WERI-Rb-1 (cell line): ENCODE results near the gene SPCS1.

ENCODE experiments used
- DNase-seq: peaks from one replicate; pipeline ENCODE4 v3.0.0-alpha.2; 2020
- H3K27ac ChIP-seq: fragments of 250-450 bp; sonication (Bioruptor Pico); 2 replicates; pipeline ENCODE4 v1.5.1; 2020; ENCODE audit warnings: mild to moderate bottlenecking, moderate library complexity
- H3K27me3 ChIP-seq: fragments of 250-450 bp; sonication (Bioruptor Pico); 2 replicates; pipeline ENCODE4 v1.5.1; 2021; ENCODE audit warnings: mild to moderate bottlenecking, low read depth, moderate library complexity; ENCODE audit not compliant: insufficient read depth, severe bottlenecking
- H3K36me3 ChIP-seq: fragments of 250-450 bp; sonication (Bioruptor Pico); 2 replicates; pipeline ENCODE4 v1.5.1; 2020; ENCODE audit warnings: mild to moderate bottlenecking, moderate library complexity
- H3K4me3 ChIP-seq: 2 replicates; pipeline ENCODE4 v1.5.1; 2011; ENCODE audit warnings: low read depth, mild to moderate bottlenecking, control low read depth, low read length
- H3K9me3 ChIP-seq: fragments of 250-450 bp; sonication (Bioruptor Pico); 2 replicates; pipeline ENCODE4 v1.5.1; 2021; ENCODE audit warnings: mild to moderate bottlenecking, moderate library complexity; ENCODE audit not compliant: severe bottlenecking
- TF ChIP-seq, protein P1 (sequence below): IDR thresholded peaks from 2 replicates; pipeline ENCODE4 v1.5.1; 2011; ENCODE audit warnings: low read depth, mild to moderate bottlenecking, control low read depth, inconsistent platforms, low read length

The SPCS1 gene

DNA sequence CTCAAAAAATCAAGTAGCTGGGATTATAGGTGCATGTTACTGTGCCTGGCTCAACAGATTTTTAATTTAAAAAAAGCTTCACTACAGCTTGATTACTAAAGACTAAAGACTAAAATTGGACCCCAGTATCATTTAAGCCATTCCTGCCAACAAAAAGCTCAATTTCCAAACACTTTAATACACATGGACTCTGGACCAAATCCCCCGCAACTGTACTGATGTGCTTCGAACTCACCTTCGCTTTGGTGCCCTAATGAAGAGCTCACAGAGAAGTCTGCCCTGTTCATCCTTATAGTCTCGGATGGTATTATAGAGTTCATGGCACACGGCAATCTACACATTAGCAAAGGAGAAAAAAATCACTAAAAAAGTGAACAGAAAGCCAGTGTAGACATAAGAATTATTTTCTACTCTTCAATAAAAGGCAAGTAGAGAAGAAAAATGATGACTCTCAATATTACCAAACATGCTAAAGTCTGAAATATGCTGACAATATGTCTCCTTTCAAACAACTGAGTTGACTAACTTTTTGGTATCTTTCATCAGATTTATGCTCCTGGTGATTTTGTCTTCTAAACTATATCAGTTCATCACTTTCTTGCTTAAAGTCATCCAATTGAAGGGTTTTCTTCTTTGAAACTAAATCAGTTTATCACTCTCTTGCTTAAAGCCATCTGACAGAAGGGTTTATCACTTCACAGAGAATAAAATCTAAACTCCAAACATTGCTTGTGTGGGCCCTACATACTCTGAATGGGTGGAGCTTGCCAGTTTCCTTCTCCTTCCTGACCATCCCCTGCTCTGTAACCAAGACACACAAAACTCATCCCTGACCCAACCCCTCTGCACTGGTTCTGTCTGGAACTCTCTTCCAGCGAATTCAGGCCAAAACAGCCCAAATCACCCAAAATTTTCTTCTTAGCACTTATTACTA is 27.4 kb upstream of the SPCS1 start:
- no peak overlapping the region for H3K27ac ChIP-seq
- peaks cover 72% of the 10 kb centered on the region for H3K36me3 ChIP-seq
- no peaks in the 10 kb centered on the region for H3K27me3 ChIP-seq
- TF ChIP-seq, protein P1, sequence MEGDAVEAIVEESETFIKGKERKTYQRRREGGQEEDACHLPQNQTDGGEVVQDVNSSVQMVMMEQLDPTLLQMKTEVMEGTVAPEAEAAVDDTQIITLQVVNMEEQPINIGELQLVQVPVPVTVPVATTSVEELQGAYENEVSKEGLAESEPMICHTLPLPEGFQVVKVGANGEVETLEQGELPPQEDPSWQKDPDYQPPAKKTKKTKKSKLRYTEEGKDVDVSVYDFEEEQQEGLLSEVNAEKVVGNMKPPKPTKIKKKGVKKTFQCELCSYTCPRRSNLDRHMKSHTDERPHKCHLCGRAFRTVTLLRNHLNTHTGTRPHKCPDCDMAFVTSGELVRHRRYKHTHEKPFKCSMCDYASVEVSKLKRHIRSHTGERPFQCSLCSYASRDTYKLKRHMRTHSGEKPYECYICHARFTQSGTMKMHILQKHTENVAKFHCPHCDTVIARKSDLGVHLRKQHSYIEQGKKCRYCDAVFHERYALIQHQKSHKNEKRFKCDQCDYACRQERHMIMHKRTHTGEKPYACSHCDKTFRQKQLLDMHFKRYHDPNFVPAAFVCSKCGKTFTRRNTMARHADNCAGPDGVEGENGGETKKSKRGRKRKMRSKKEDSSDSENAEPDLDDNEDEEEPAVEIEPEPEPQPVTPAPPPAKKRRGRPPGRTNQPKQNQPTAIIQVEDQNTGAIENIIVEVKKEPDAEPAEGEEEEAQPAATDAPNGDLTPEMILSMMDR: no peak
- no peaks in the 10 kb centered on the region for H3K9me3 ChIP-seq
- no peak overlapping the region for H3K4me3 ChIP-seq
- no peak for DNase-seq

DNA sequence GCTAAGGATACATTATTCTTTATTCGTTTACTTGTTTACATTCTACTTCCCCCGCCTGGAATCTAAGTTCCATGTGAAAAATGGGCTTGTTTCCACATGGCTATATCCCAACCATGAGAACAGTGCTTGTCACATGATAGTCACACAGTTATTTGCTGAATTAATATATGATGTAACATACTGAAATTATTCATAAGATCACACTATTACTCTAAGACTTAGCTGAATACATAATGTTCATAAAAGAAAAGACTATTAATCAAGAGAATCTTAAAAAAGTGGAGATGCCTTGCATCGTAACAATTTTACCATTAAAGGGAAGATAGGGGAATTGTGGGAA is 26.7 kb upstream of the SPCS1 start:
- no peak overlapping the region for H3K4me3 ChIP-seq
- H3K27me3 ChIP-seq: no peaks in the 10 kb centered on the region
- H3K36me3 ChIP-seq: peaks cover 70% of the 10 kb centered on the region
- TF ChIP-seq, protein P1: no peak
- DNase-seq: no peak
- no peaks in the 10 kb centered on the region for H3K9me3 ChIP-seq
- H3K27ac ChIP-seq: no peak overlapping the region

DNA sequence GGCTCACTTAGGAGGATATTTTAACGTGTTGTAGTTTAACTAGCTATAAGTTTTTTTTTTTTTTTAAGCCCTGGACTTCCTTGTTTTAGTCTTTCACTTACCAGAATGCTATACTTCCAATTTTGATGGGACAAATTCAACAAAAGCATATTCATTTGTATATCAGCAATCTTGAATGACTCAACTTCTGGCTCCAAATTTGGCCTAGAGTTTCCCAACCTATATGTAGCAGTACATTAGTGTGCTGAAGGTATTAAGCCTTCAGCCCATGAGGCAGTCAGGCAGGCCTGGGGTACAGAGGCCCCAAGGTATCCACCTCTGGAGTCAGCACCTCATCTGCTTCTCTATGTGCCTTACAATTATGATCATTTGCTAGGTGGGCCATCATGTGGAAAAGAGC is 26.1 kb upstream of the SPCS1 start:
- Histone ChIP-seq H3K4me3 (no peak overlapping the region), H3K27me3 (no peaks in the 10 kb centered on the region), H3K9me3 (no peaks in the 10 kb centered on the region), H3K36me3 (peaks cover 67% of the 10 kb centered on the region), H3K27ac (no peak overlapping the region)
- no peak for DNase-seq
- TF ChIP-seq, protein P1: no peak

DNA sequence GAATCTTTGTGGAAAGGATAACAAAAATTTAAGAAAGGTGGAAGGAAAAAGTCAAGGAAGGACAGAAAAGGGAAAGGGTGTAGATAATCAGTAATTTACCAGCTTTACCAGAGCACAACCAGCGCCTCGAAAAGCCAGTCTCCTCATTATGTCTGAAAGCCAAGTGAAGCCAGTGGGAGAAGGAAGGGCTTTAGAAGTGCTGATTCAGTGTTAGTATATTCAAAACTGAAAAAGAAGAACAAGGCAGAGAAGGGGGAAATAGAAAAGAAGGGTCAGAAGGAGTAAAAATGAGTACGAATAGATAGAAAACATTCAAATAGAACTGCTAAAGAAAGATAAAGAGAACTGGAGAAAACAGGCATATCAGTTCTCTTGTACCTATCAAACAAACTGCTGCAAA is 24.3 kb upstream of the SPCS1 start:
- no peaks in the 10 kb centered on the region for H3K9me3 ChIP-seq
- H3K36me3 ChIP-seq: peaks cover 57% of the 10 kb centered on the region
- no peaks in the 10 kb centered on the region for H3K27me3 ChIP-seq
- H3K4me3 ChIP-seq: no peak overlapping the region
- H3K27ac ChIP-seq: no peak overlapping the region
- no peak for DNase-seq
- TF ChIP-seq, protein P1: no peak

DNA sequence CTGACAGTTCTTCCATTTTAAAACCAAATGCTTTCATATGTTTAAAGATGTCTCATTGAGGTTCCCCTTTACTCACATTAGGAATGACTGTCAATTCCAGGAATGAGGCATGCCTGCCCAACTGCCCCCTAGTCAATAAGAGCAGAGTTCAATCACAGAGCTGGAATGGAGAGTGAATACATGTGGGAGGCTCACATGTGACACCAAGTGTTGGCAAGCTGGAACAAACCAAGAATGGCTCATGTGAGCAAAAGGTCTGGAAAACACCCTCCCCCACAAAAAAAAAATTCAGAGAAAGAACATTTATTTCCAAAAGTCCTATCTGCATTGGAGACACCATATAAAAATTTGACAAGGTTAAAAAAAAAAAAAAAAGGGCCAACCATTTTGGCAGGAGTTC is 23.9 kb upstream of the SPCS1 start:
- peak; percentile 47 for DNase-seq
- H3K4me3 ChIP-seq: no peak overlapping the region

More for the DNA sequence above, 23.9 kb upstream of the SPCS1 start:
- peaks cover 57% of the 10 kb centered on the region for H3K36me3 ChIP-seq
- H3K9me3 ChIP-seq: no peaks in the 10 kb centered on the region
- H3K27me3 ChIP-seq: no peaks in the 10 kb centered on the region
- TF ChIP-seq, protein P1: peak; percentile 61
- H3K27ac ChIP-seq: no peak overlapping the region
